ENCODE results near the gene MYEOV.

- TF ChIP-seq, protein P1, sequence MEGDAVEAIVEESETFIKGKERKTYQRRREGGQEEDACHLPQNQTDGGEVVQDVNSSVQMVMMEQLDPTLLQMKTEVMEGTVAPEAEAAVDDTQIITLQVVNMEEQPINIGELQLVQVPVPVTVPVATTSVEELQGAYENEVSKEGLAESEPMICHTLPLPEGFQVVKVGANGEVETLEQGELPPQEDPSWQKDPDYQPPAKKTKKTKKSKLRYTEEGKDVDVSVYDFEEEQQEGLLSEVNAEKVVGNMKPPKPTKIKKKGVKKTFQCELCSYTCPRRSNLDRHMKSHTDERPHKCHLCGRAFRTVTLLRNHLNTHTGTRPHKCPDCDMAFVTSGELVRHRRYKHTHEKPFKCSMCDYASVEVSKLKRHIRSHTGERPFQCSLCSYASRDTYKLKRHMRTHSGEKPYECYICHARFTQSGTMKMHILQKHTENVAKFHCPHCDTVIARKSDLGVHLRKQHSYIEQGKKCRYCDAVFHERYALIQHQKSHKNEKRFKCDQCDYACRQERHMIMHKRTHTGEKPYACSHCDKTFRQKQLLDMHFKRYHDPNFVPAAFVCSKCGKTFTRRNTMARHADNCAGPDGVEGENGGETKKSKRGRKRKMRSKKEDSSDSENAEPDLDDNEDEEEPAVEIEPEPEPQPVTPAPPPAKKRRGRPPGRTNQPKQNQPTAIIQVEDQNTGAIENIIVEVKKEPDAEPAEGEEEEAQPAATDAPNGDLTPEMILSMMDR (IDR thresholded peaks at IDR 0.05): no peak
- no peak for TF ChIP-seq POLR2A (IDR thresholded peaks at IDR 0.05)
- no peak for TF ChIP-seq POLR2AphosphoS5 (IDR thresholded peaks at IDR 0.05)
Measured at GRCh38 chr11:69300120-69301060, 6.4 kb downstream of the MYEOV start.
